HG02571 (cell line): ENCODE results near the gene SGTA.

Source experiments
- ATAC-seq: cut with Tn5 transposase; IDR thresholded peaks from one replicate; pipeline ENCODE4 v1.9.1; 2021; ENCODE audit warnings: mild to moderate bottlenecking, moderate library complexity; ENCODE audit not compliant: unreplicated experiment

SGTA gene

DNA sequence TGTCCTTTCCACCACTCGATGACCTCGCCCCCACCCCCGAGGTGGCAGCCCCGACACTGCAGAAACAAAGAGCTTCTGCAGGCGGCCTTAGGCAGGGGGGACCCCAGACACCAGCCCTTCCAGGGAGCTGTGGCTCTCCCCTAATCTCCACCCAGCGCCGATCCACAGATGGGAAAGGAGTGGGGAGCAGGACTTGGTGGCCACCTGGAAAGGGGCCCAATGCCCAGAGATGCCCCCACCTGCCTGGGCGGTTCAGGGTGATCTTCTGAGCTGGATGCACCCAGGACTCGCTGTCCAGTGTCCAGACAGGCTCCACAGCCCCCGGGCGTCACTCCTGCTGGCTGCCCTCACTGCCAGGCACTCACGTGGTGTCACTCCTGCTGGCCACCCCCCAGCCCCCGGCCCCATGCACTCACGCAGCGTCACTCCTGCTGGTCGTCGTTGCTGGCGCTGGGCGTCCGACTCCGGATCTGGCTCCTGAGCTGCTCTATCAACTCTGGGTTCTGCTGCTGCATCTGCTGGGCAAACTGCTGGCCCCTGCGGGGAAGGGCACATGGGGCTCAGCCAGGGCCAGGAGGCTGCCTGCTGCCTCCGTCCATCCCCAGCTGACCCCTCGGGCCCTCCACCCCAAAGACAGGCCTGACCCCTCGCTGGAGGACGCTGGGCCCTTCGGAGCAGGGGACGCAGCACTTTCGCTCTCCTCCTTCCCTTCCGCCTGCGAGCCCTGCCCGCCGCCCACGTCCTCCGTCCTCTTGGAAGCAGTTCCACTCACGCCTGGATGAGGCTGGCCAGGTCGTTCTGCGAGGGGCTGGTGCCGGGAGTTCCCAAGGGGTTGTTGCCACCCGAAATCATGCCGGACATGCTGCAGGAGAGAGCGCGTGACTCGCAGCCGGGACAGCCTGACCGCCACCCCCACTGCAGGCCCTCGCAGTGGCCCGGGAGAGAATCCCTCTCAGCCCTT, 25.9 kb downstream of the SGTA start:
- ATAC-seq: no peak

DNA sequence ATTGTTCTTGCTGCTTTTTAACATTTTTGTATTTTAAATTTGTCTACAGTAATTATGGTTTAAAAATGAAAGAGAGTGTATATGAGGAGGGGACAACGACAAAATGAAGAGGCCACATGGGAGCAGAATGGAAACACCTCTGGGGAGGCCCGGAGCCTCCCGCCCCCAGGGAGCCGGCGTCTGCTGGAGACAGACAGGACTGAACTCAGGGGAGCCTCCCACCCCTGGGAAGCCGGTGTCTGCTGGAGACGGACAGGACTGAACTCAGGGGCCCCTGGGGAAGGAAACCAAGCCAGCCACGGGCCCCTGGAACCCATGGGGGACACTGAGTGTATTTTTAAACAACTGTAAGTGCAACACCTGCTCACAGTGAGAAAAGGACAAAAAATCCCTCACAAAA, 26.6 kb downstream of the SGTA start:
- no peak for ATAC-seq

DNA sequence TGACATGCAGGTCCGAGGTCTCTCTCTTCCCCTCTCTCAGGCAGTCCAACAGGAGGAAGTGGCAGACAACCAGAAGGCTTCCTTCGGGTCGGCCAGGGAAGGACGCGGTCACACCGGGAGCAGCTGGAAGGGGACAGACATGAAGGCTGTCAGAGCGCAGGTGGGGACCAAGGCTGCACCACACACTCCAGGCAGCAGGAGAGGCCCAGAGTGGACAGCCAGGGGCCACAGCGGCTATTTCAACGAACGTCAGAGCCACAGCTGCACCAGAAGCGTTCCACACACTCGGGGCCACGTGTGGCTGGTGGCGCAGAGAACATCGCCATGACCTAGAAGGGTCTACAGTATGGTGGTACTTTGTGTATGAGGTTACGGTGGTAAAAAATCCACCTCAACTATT, 27.3 kb downstream of the SGTA start:
- no peak for ATAC-seq

DNA sequence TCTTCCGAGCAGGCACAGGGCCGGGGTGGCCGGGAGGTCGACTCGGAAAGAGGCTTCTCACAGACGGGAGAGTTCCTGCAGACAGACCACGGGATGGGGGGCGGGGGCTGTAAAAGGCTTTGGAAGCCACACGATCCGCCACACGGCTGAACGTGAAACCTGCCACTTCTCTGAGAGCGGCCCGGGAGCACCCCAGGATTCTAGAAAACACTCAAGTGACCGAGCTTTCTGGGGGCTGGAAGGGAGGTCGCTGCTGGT, 27.7 kb downstream of the SGTA start:
- no peak for ATAC-seq

DNA sequence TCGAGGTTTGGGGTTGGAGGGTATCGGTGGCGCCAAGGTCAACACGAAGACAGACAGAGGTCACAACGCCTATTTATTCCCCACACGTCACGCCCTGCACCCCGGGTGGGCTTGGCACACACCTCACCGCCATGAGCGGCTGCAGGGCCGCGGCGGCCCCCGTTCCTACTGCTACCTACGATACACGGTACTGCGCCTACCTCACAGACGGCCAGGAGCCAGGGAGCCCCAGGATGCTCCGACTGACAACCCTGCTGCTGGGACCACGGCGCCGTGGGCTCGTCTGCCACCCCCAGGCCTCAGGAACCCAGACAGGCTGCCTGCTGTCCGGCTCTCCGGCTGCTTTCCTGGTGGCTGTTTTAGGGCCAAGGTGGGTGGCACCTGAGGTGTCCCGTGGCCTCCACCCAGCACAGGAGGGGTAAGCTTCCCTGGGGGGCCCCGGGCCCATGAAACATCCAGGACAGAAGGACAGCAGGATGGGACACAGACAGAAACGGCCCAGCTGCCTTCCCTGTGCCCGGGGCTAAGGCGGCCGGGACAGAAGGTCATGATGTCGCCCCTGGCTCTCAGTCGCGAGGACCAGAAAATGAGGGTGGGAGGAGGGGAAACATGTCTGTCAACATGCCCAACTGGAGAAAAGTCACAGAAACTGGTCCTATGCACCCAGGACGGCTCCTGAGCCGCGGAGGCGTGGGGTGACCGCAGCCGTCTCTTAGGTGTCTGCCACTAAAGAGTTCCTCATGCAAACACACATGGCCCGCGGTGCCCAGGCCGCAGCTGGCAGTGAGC, 28.2 kb downstream of the SGTA start:
- ATAC-seq: no peak

DNA sequence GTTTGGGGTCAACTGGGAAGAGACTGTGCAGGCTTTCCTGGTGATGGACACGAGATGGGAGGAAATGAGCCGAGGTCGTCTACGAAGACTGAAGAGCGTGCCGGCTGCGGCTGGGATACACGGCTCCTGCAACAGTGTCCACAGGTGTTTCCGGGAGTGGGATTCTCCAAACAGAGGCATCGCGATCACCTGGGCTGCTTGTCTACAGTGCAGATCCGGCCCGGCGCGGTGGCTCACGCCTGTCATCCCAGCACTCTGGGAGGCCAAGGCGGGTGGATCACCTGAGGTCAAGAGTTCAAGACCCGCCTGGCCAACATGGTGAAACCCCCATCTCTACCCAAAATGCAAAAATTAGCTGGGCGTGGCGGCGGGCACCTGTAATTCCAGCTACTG, 31.6 kb downstream of the SGTA start:
- ATAC-seq: no peak

DNA sequence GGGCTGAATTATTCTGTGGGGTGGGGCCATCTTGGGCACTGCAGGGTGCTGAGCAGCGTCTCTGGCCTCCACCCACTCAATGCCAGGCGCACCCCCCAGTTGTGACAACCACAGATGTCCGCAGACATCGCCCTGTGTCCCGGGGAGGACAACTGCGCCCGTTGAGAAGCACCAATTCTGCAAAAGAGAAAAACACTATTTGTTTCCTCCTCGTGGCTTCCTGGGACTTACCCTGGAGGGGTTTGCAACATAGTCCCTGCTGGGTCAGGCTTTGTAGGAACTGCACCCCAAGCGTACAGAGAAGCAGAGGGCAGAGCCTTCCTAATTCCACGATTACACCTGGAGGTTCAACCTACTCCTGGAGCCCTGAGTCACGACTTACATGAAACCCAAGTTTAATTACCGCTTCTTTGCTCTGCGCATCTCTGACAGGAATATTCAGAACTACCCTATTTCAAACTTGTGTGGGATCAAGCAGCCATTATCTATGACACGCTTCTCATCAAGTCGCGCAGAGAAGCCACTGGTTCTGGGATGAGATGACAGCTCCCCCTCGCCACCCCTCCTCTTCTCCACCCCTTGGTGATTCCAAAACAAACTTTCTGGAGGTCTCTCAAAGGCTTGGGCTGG, 32.1 kb downstream of the SGTA start:
- ATAC-seq: no peak

DNA sequence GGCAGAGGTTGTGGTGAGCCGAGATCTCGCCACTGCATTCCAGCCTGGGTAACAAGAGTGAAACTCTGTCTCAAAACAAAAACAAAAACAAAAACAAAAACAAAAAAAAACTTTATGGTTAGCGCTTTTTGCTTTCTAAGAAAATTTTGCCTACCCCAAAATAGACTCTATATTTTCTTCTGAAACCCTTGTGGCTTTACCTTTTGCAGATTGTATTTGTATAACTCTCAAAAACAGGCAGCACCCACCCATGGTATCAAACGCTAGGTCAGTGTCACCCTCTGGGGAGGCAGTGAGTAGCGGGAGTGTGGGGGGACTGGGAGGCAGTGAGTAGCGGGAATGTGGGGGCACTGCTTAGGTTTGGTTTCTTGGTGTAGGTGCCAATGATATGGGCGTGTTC, 35.7 kb downstream of the SGTA start:
- no peak for ATAC-seq

DNA sequence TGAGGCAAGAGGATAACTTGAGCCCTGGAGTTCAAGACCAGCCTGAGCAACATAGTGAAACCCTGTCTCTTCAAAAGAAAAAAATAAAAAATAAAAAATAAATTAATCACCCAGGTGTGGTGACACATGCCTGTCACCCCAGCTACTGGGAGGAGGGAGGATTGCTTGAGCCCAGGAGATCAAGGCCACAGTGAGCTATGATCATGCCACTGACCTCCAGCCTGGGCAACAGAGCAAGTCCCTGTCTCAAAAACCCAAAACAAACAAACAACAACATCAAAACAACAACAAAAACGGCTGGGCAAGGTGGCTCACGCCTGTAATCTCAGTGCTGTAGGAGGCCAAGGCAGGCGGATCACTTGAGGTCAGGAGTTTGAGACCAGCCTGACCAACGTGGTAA, 39.0 kb downstream of the SGTA start:
- no peak for ATAC-seq

DNA sequence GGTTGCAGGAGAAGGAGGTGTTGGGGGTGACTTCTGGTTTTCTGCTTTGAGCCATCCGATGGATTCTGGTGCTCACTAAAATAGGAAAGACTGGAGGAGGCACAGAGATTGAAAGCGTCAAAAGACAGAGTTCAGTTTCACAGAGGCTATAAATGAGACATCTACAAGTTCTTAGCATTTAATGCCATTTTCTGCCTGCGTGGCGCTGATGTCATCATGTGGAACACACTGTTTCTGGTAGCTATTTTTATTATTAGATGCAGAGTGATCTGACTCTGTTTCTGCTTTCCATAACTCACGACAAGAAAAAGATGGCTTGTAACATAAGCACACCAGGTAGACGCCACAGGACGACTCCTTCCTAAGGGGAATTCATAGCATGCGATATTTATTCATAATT, 40.0 kb downstream of the SGTA start:
- no peak for ATAC-seq

DNA sequence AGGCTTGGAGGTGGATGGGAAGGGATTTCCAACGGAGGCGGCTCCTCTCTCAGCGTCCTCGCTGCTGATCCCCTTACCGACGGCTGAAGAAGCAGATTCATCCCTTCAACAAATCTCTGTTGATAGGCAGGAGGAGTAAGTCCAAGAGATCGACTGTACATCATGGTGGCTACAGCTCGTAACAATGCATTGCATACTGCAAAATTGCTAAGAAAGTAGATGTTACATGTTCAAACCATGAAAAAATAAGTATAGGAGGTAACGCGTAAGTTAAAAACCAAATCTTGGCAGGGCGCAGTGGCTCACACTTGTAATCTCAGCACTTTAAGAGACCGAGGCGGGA, 42.8 kb downstream of the SGTA start:
- ATAC-seq: no peak

DNA sequence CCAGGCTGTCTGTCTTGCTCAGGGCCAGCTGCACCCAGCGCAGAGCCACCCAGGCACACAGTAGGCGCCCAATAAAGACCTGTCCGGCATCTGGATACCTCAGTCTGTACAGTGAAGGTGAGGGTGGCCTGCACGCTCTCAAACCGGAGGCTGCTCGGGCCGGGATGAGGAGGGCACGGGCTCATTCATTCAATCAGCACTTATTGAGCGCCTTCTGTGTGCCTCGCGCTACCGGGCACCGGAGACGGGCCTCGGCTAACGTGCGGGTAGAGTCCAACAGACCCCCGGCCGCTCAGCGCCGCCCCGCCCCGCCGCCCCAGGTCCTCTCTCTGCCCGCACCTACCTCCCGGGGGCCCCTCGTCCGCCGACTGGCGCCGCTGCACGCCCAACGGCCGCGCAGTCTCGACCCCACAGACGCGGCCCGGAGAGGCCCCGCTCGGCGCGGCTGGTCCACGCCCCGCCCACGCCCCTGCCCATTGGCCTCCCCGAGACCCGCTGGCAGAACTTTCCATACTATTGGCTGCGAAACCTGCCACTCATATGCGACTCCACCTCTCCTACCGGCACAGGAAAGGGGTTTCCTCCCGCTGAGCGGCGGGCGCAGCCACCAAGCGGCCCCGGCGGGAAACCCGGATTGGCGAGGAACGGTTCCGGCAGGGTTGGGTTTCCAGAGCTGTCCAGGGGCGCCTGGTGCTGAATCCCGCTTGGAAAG, 43.3 kb downstream of the SGTA start, which contains the start of gene SLC39A3:
SLC39A3 (minus strand) TSS at position 416 of the 712 bp plus-strand sequence. CDS start 2,760 bp downstream, outside the sequence.
- peak; percentile 92 for ATAC-seq

DNA sequence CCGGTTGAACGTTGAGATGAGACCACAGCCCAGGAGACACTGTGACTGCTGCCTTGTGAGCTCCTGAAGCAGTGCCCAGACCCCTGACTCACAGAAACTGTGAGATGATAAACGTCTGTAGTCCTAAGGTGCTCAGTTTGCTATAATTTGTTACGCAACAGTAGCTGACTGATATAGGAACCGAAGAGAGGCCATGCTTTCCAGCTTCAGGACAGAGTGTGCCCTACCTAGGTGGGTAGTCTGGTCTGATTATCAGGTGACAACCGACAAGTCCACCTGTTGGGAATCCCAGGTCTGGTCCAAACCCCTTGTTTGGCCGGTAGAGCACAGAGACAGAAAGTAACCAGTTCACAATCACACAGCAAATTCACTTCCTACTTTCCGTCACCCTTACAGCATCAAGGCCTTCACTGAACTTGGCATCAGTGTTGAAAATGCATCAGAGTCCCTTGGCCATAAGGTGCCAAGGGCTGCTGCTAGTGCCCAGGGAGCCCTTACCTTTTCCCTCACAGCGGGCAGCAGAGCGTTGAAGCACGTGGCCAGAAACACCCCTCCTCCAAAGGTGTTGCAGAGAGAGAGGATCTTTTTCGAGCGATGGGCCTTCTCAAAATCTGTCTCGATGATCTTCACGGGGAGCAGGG, 46.4 kb downstream of the SGTA start:
- ATAC-seq: no peak

DNA sequence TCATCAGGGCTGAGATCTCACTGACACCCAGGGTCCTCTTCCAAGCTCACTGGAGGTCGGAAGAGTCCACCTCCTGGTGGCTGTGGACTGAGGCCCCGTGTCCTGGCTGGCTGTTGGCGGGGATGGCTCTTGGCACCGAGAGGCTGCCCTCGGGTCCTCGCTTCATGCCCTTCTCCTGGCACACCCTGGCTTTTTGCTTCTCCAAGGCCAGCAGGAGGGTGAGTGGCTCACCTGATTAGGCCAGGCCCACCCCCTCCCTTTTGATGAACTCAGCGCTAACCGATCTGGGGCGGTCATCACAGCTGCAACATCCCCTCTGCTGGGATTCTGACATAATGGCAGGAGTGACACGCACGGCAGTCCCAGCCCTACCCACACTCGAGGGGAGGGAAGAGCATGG, 47.7 kb downstream of the SGTA start:
- ATAC-seq: no peak

DNA sequence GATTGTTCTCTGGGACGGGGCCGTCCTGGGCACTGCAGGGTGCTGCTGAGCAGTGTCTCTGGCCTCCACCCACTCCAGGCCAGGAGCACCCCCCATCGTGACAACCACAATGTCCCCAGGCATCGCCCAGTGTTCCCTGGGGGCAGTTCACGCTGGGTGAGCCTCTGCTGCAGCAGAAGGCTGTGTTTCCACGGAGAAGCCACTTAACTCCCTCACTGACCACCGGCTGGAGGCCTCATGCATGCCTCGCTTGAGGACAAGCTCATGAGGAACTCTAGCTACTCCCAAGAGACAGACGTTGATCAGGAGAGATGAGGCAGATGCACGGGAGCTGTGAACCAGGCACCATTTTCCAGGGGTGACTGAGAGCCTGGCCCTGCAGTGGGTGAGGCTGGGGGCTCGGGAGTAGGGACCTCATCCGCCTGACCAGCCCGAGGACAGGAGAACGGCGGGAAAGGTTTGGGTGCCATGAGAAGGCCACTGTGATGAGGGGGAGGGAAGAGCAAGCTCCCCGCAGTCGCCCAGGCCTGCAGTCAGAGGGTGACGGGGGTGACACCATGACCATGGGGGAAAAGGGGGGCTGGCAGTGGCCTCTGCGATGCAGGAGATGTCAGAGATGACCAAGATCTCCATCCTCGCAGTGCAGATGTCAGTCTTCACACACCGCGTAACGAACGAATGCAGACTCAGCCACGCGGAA, 48.3 kb downstream of the SGTA start:
- ATAC-seq: no peak

DNA sequence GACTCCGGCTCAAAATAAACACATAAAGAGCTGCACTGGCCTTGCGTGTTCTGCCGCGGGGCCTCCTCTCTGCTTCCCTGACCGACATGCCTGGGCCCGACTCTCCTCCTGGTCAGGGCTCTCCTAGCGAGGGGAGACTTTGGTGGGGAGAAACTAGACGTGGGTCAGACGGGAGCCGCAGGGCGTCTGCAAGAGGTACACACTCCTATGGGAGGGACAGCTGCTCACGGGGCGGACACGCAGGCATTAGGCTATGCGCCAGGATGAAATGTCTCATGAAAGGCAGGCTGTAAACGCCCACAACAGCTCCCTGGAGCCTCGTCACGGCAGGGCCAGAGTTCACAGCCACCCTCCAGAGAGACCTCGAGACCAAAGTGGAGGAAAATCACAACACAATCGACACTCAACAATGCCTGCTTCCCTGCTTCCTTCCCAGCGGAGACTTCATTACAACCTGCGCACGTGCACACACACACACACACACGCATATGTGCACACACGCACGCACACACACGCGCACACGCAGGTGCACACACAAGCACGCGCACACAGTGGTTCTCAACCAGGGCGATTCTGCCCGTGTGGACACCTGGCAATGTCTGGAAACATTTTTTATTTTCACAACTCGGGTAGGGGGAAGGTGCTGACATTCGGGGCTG, 49.0 kb downstream of the SGTA start:
- no peak for ATAC-seq

DNA sequence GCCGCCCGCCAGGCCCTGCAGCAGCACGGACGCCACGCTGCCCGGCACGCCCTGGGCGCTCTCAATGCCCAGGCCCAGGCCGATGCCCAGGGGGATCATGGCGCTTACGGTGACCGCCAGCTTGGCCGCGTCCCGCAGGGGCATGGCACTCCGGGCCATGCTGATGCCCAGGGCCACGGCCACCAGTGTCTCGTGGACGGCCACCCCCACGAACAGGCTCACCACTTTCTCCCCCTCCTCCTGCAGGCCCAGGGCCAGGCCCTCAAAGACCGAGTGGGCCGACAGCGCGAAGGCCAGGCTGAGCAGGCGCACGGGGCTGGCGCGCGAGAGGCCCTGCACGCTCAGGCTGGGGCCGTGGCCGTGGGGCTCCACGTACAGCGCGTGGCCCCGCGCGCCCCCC, 50.2 kb downstream of the SGTA start:
- no peak for ATAC-seq

DNA sequence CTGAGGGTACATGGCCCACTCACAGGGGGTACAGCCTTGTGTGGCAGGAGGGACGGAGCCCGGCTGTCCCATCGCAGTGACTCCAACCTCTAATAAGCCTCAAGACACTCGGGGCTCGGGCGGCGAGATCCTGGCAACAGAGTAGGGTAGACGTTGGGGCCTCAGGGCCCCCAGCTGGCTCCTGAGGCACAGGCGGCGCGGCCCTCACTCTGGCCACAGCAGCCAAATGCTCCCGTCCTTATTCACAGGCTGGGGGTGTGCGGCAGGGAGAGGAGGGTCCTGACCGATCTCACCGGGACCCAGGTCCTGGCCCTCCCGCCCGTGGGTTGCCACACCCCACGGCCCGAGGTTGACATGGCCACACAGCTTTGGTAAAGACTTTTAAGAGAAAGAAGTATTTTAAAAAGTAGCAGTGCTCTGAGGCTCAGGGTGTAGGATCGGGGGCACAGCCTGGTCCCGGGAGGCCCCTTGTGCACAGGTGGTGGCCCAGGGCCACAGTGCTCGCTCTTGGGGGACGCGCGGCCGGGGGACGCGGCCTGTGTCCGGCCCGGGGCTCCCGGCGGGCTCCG, 50.8 kb downstream of the SGTA start:
- ATAC-seq: no peak
